Right lobe of liver (tissue), 6 donors: ENCODE data around the gene MAP3K7. TPM values are rescaled to one million over a fixed set of nuclear protein-coding genes. Genes with fewer than 3 reads are reported as not detected.

ENCODE experiments used
- ATAC-seq, 4 donors: fragments of 200-7000 bp; cut with Tn5 transposase; one replicate each; pipeline ENCODE4 v1.9.1; 2020; ENCODE audit warnings: mild to moderate bottlenecking in 4 of 4, moderate library complexity in 4 of 4
- DNase-seq, 3 donors: peaks; one replicate each; pipeline ENCODE4 v3.0.0-alpha.2; 2020
- H3K27ac ChIP-seq, 3 donors: fragments of 200-600 bp; one replicate each; pipeline ENCODE4 v1.8.0; 2022
- H3K27me3 ChIP-seq, 2 donors: fragments of 200-600 bp; one replicate each; pipeline ENCODE4 v1.8.0; 2022
- H3K36me3 ChIP-seq, 4 donors: fragments of 200-600 bp; sonication (generic) in 1 of 4; one replicate each; pipeline versions ENCODE4 v1.5.1 to v1.8.0; 2017 to 2022; ENCODE audit warnings: control low read depth in 1 of 4
- H3K4me1 ChIP-seq, 4 donors: fragments of 200-600 bp; sonication (generic) in 1 of 4; one replicate each; pipeline versions ENCODE4 v1.5.1 to v1.8.0; 2017 to 2022; ENCODE audit warnings: control low read depth in 1 of 4
- H3K4me3 ChIP-seq, 3 donors: fragments of 200-600 bp; one replicate each; pipeline ENCODE4 v1.8.0; 2022
- H3K9me3 ChIP-seq, 4 donors: fragments of 200-600 bp; sonication (generic) in 1 of 4; one replicate each; pipeline versions ENCODE4 v1.5.1 to v1.8.0; 2017 to 2022; ENCODE audit warnings: control low read depth in 1 of 4
- POLR2A ChIP-seq: fragments of 450-650 bp; IDR thresholded peaks from one replicate; pipeline ENCODE4 v1.6.1; 2017; ENCODE audit warnings: antibody characterized with exemption, mild to moderate bottlenecking
- WGBS: methylation state at CpG from one replicate; pipeline ENCODE4 v1.1.6; 2018; ENCODE audit warnings: low coverage, low lambda C conversion rate; ENCODE audit not compliant: insufficient coverage; ENCODE audit errors: missing lambda C conversion rate; 5-methylcytosine and 5-hydroxymethylcytosine counted together
- intact Hi-C, 2 donors: fragments of 100-400 bp; cut with DNase I; formaldehyde crosslinking; loops; one replicate each; pipeline versions ENCODE4 v1.11.2 to v1.14.1; 2022
- total RNA-seq, 6 experiments: library from RNA; depleted of rRNA in 2 of 6; stranded (reverse); fragments of >200 nt in 2 of 6; fragmentation: NEBNext Ultra II Directional in 3 of 6; extraction: Animal tissue kit (Norgen Biotek cat#: 25700) in 3 of 6; gene quantifications; one replicate each; pipeline versions ENCODE4 v1.1.0 to v1.2.4, GENCODE V29; 2016 to 2023
- TF ChIP-seq, protein P1 (sequence below), 4 donors: fragments of 200-600 bp in 3 of 4; fragments of 450-650 bp in 1 of 4; IDR thresholded peaks; one replicate each; pipeline versions ENCODE4 v1.5.1 to v1.8.0; 2016 to 2022; ENCODE audit warnings: antibody characterized with exemption in 4 of 4, mild to moderate bottlenecking in 2 of 4
- donor health status: DM: no; HTN: yes; CAD: no.
- donor health status: DM: no; HTN: no; CAD: no.
- donor health status: DM: no; HTN: no; CAD: no.
- donor health status: DM: no; HTN: yes; CAD: no.
- donor health status: DM: no; HTN: yes; CAD: no.

MAP3K7 gene
- total RNA-seq, 6 experiments from 2014 or later = 8.1 to 12.5 (median 10.3) TPM

- WGBS = 92% methylated on average over 1 of the region's 1 CpG
- TF ChIP-seq, protein P1, sequence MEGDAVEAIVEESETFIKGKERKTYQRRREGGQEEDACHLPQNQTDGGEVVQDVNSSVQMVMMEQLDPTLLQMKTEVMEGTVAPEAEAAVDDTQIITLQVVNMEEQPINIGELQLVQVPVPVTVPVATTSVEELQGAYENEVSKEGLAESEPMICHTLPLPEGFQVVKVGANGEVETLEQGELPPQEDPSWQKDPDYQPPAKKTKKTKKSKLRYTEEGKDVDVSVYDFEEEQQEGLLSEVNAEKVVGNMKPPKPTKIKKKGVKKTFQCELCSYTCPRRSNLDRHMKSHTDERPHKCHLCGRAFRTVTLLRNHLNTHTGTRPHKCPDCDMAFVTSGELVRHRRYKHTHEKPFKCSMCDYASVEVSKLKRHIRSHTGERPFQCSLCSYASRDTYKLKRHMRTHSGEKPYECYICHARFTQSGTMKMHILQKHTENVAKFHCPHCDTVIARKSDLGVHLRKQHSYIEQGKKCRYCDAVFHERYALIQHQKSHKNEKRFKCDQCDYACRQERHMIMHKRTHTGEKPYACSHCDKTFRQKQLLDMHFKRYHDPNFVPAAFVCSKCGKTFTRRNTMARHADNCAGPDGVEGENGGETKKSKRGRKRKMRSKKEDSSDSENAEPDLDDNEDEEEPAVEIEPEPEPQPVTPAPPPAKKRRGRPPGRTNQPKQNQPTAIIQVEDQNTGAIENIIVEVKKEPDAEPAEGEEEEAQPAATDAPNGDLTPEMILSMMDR (IDR thresholded peaks at IDR 0.05) = no peak
- TF ChIP-seq POLR2A = no peak
- peaks cover 0 to 25% (median 8%) of the 10 kb centered on the region in 4 donors for H3K36me3 ChIP-seq
- DNase-seq (no peak), ATAC-seq (no peak)
- H3K9me3 ChIP-seq = no peaks in the 10 kb centered on the region
- no peaks in the 10 kb centered on the region for H3K4me1 ChIP-seq
- intact Hi-C loops = no loop called here
- H3K27ac ChIP-seq = no peak overlapping the region
- no peak overlapping the region for H3K4me3 ChIP-seq
- no peaks in the 10 kb centered on the region for H3K27me3 ChIP-seq
These were observed 64.9 kb downstream of the MAP3K7 start for GRCh38 chr6:90521955-90522354.

GRCh38 chr6:90516074-90516660 lies 70.7 kb downstream of the MAP3K7 start:
- no peak for TF ChIP-seq POLR2A
- TF ChIP-seq, protein P1 (IDR thresholded peaks at IDR 0.05) = no peak
- intact Hi-C loops = no loop called here
- 85% methylated on average over 6 of the region's 6 CpGs for WGBS

DNA sequence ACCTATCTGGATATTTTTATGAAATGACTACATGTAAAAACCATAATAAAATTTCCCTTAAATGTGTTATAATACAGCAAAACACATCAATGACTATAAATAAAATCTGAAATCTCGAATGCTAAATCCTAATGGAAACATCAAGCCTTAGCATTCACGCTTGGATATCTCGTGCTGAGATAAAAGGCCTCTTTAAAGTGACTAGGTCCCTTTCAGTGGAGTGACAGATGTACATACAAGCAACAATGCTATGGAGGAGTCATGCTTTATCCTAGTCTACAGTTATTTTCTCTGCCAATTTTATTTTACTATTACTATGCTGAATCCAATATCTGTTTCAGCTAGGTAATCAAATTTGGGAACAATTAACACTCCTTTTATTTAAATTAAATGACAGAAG lies 72.4 kb downstream of the MAP3K7 start:
- Histone ChIP-seq H3K36me3 (peaks cover 0 to 32% (median 10%) of the 10 kb centered on the region in 4 donors), H3K27me3 (no peaks in the 10 kb centered on the region), H3K9me3 (no peaks in the 10 kb centered on the region), H3K27ac (no peak overlapping the region), H3K4me1 (no peaks in the 10 kb centered on the region), H3K4me3 (no peak overlapping the region)
- no peak for TF ChIP-seq POLR2A
- TF ChIP-seq, protein P1 (IDR thresholded peaks at IDR 0.05) = no peak
- no peak for DNase-seq
- intact Hi-C loops = no loop called here
- ATAC-seq = no peak
- WGBS = 77% methylated on average over 3 of the region's 3 CpGs

More at GRCh38 chr6:90516074-90516660, 70.7 kb downstream of the MAP3K7 start:
- Histone ChIP-seq H3K27me3 (no peaks in the 10 kb centered on the region), H3K4me3 (no peak overlapping the region), H3K4me1 (no peaks in the 10 kb centered on the region), H3K9me3 (no peaks in the 10 kb centered on the region), H3K36me3 (peaks cover 0 to 32% (median 12%) of the 10 kb centered on the region in 4 donors), H3K27ac (no peak overlapping the region)
- no peak for DNase-seq
- ATAC-seq = no peak

- peaks cover 0 to 4% (median 1%) of the 10 kb centered on the region in 4 donors for H3K36me3 ChIP-seq
- H3K27ac ChIP-seq = no peak overlapping the region
- H3K9me3 ChIP-seq = no peaks in the 10 kb centered on the region
- no peaks in the 10 kb centered on the region for H3K27me3 ChIP-seq
- peaks cover 0 to under 1% (median 0%) of the 10 kb centered on the region in 4 donors for H3K4me1 ChIP-seq
- ATAC-seq (no peak), DNase-seq (no peak)
- 56% methylated on average over 4 of the region's 5 CpGs for WGBS
- TF ChIP-seq, protein P1 (IDR thresholded peaks at IDR 0.05) = no peak
- intact Hi-C loops = no loop called here
- no peak overlapping the region for H3K4me3 ChIP-seq
These were observed 78.1 kb downstream of the MAP3K7 start for GRCh38 chr6:90508753-90509152.
